Heart left ventricle (tissue), 16 donors: ENCODE results near the gene HSPA6. TPM values are rescaled to one million over a fixed set of nuclear protein-coding genes. Genes with fewer than 3 reads are reported as not detected.
"Not testable (repeated sequence)": the region's sequence is repeated elsewhere in the genome, so short reads cannot be mapped to it uniquely, and the experiment has no call there.

Experiments
- ATAC-seq, 4 donors: fragments of 200-7000 bp; cut with Tn5 transposase; one replicate each; pipeline ENCODE4 v1.9.1; 2020 to 2022; ENCODE audit warnings: moderate library complexity in 4 of 4, mild to moderate bottlenecking in 3 of 4, moderate number of reproducible peaks in 1 of 4
- DNase-seq, 5 donors: peaks; one replicate each; pipeline ENCODE4 v3.0.0-alpha.2; 2020
- H3K27ac ChIP-seq, 12 donors: fragments of 200-600 bp; sonication (generic) in 4 of 12; one replicate each; pipeline versions ENCODE4 v1.5.0 to v1.8.0; 2016 to 2022; ENCODE audit warnings: mild to moderate bottlenecking in 2 of 12
- H3K27me3 ChIP-seq, 9 donors: fragments of 200-600 bp; sonication (generic) in 2 of 9; one replicate each; pipeline versions ENCODE4 v1.5.1 to v1.8.0; 2016 to 2022; ENCODE audit warnings: mild to moderate bottlenecking in 3 of 9
- H3K36me3 ChIP-seq, 9 donors: fragments of 200-600 bp; sonication (generic) in 2 of 9; one replicate each; pipeline versions ENCODE4 v1.5.0 to v1.8.0; 2018 to 2022; ENCODE audit warnings: mild to moderate bottlenecking in 2 of 9
- H3K4me1 ChIP-seq, 12 donors: fragments of 200-600 bp; sonication (generic) in 4 of 12; one replicate each; pipeline versions ENCODE4 v1.5.0 to v1.8.0; 2016 to 2022; ENCODE audit warnings: mild to moderate bottlenecking in 3 of 12
- H3K4me3 ChIP-seq, 12 donors: fragments of 200-600 bp; sonication (generic) in 4 of 12; one replicate each; pipeline versions ENCODE4 v1.5.0 to v1.8.0; 2017 to 2022; ENCODE audit warnings: mild to moderate bottlenecking in 9 of 12, moderate library complexity in 4 of 12
- H3K9me3 ChIP-seq, 12 donors: fragments of 200-600 bp; sonication (generic) in 4 of 12; one replicate each; pipeline versions ENCODE4 v1.5.0 to v1.8.0; 2016 to 2022; ENCODE audit warnings: mild to moderate bottlenecking in 1 of 12
- POLR2A ChIP-seq, 2 donors: fragments of 450-650 bp; IDR thresholded peaks; one replicate each; pipeline ENCODE4 v1.6.1; 2017; ENCODE audit warnings: antibody characterized with exemption in 2 of 2, mild to moderate bottlenecking in 2 of 2, moderate library complexity in 2 of 2
- WGBS, 4 donors: extraction: QIAGEN DNeasy Blood & Tissue Kit in 2 of 4; methylation state at CpG; one replicate each; pipeline versions ENCODE4 v1.1.5 to v1.1.7; 2013 to 2018; 5-methylcytosine and 5-hydroxymethylcytosine counted together
- intact Hi-C, 10 donors: fragments of 100-400 bp; cut with DNase I; formaldehyde crosslinking; loops; one replicate each; pipeline versions ENCODE4 v1.11.1 to v1.14.2; 2022
- polyA plus RNA-seq, 2 donors: library from polyadenylated mRNA; stranded (reverse); fragments of 200-250 nt; gene quantifications; one replicate each; pipeline ENCODE4 v1.2.3, GENCODE V29; 2013
- total RNA-seq, 9 donors: library from RNA; depleted of rRNA in 2 of 9; stranded (reverse); fragments of >200 nt in 2 of 9; fragmentation: NEBNext Ultra II Directional in 3 of 9; extraction: Animal tissue kit (Norgen Biotek cat#: 25700) in 3 of 9; gene quantifications; one replicate each; pipeline versions ENCODE4 v1.1.0 to v1.2.4, GENCODE V29; 2016 to 2023
- TF ChIP-seq, protein P1 (sequence below), 12 donors: fragments of 200-600 bp; sonication (generic) in 4 of 12; IDR thresholded peaks; one replicate each; pipeline versions ENCODE4 v1.5.0 to v1.8.0; 2018 to 2022; ENCODE audit warnings: antibody characterized with exemption in 12 of 12, mild to moderate bottlenecking in 5 of 12
- donor health status: ischemic (EF 13 %, LVEDD 7.1; RV severe dilation, severe dysfunction).
- donor health status: healthy with polysubstance abuse.
- donor health status: DM: no; HTN: yes; CAD: no.
- donor health status: DM: no; HTN: no; CAD: no.
- donor health status: ischemic (EF 25% LVEDD 6.9; RV normal size, moderate dysfunction).
- donor health status: ischemic (EF 25% LVEDD 5.7; RV mildly dilated, moderate dysfunction).
- donor health status: healthy.
- donor health status: DM: yes; HTN: yes; CAD: no.
- donor health status: ischemic (EF 35%, LVEDD 5.7; RV mildly dilated, moderate dysfunction).
- donor health status: nonischemic (EF 11% LVEDD 7.7; RV severe dilation, severe dysfunction).
- donor health status: DM: yes; HTN: yes; CAD: no.
- donor health status: PGD.
- donor health status: ischemic (EF 29% LVEDD 5.4; RV normal size, mild dysfunction).
- donor health status: nonischemic (EF 23%, LVEDD 6.1; RV moderate dilation, normal function).

Gene HSPA6
- total and polyA plus RNA-seq, 11 donors, result 0.27 to 5.9 (median 0.93) TPM

DNA sequence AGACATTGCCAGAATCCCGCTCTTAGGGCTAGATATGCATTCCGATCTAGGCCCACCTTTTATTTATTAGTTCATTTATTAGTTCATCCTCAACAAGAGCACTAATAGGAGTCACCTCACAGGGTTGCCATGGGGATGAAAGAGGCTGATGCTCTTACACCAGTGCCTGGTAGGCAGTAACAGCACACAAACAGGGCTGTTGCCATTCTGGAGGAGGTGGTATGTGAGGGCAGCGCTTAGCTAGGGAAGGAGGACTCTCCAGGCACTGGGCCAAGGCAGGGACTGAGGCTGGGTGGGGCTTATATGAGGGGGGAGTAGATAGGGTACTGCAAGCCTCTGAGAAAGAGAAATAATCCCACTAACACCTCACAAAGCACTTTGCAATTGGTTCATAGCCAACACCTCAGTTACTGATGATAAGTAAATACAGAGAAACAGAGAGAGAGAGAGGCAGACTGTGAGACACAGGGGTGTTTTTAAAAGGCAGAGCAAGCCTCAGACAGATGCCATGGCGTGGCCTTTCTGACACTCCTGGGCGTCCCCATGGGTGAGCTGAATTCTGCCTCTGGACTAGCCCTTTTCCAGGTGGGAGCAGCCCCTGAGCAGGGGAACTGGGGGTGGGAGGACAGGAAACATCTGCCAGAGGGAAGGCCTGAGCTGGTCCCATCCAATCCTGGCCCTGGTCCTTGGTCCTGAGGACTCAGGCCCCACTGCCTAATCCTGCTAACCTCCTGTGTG, 13.2 kb upstream of the HSPA6 start:
- no peak for DNase-seq
- peaks cover 0 to 15% (median 0%) of the 10 kb centered on the region in 9 donors for H3K27me3 ChIP-seq
- ATAC-seq, result no peak

DNA sequence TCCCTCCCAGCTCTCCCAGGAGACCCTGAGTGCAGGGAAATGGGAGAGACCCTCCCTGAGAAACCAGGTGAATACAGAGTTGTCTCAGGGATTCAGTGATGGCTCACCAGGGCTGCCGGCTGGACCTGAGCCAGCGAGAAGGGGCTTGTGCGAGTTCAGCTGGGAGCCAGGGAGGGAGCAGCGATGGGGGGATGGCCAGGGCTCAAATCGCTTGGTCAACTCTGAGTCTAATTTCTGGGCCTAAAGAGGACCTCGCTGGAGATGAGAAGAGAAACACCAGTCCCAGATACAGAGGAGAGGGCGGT, 12.6 kb upstream of the HSPA6 start:
- DNase-seq (no peak), ATAC-seq (no peak)
- 76 to 87% (median 86%) methylated on average over 7 of the region's 7 CpGs for WGBS, 4 donors
- Histone ChIP-seq H3K27ac (no peak overlapping the region), H3K9me3 (no peaks in the 10 kb centered on the region), H3K36me3 (peaks cover 0 to 32% (median 0%) of the 10 kb centered on the region in 9 donors), H3K4me3 (no peak overlapping the region), H3K4me1 (peaks cover 0 to 50% (median 0%) of the 10 kb centered on the region in 12 donors), H3K27me3 (peaks cover 0 to 11% (median 0%) of the 10 kb centered on the region in 9 donors)
- no peak for TF ChIP-seq POLR2A (IDR thresholded peaks at IDR 0.05)
- TF ChIP-seq, protein P1, sequence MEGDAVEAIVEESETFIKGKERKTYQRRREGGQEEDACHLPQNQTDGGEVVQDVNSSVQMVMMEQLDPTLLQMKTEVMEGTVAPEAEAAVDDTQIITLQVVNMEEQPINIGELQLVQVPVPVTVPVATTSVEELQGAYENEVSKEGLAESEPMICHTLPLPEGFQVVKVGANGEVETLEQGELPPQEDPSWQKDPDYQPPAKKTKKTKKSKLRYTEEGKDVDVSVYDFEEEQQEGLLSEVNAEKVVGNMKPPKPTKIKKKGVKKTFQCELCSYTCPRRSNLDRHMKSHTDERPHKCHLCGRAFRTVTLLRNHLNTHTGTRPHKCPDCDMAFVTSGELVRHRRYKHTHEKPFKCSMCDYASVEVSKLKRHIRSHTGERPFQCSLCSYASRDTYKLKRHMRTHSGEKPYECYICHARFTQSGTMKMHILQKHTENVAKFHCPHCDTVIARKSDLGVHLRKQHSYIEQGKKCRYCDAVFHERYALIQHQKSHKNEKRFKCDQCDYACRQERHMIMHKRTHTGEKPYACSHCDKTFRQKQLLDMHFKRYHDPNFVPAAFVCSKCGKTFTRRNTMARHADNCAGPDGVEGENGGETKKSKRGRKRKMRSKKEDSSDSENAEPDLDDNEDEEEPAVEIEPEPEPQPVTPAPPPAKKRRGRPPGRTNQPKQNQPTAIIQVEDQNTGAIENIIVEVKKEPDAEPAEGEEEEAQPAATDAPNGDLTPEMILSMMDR (IDR thresholded peaks at IDR 0.05), result no peak
- intact Hi-C loops, result no loop called here

More for the DNA sequence above, 13.2 kb upstream of the HSPA6 start:
- H3K36me3 ChIP-seq, result peaks cover 0 to 32% (median 0%) of the 10 kb centered on the region in 9 donors
- intact Hi-C loops, result no loop called here
- no peak overlapping the region for H3K4me3 ChIP-seq
- no peaks in the 10 kb centered on the region for H3K9me3 ChIP-seq
- H3K4me1 ChIP-seq, result peaks cover 0 to 50% (median 0%) of the 10 kb centered on the region in 12 donors
- no peak overlapping the region for H3K27ac ChIP-seq
- WGBS, 4 donors, result 63 to 78% (median 71%) methylated on average over 5 of the region's 5 CpGs
- TF ChIP-seq, protein P1 (IDR thresholded peaks at IDR 0.05), result no peak
- TF ChIP-seq POLR2A (IDR thresholded peaks at IDR 0.05), result no peak

DNA sequence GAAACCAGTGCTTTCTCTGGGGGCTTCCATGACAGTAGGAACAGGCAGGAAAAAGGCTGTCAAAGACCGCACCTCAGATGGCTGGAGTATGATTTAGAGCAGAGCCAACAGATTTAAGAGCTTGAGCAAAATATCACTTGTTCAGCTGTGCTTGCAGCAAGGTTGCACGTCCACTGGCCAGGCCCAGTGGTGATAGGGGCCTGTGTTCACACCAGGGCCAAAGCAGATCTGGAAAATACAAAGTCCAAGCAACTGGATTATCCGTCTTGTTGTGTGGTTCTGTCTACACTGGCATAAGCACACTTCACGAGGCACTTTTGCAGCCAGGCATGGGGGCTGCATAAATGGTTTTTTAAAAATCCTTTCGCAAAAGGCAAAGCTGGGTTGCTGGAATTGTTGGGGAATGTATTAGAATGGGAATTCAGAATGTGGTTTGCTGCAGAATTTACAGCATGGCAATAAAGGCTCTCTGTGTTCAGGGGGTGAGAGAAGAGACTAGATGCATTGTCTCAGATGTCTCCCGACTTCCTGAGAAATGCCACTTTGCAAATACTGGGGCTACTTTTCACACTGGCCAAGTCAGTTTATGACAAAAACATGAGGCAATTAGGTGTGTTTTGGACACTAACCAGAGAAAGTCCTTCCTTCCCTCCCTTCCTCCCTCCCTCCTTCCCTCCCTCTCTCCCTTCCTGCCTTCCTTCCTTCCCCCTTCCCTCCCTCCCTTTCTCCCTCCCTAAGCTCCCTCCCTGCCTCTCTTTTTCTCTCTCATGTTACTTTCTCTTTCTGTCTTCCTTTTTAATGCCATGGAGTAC, 11.5 kb upstream of the HSPA6 start:
- H3K27me3 ChIP-seq, H3K9me3 ChIP-seq, H3K4me3 ChIP-seq, DNase-seq, ATAC-seq, intact Hi-C loops: not testable (repeated sequence)
- Histone ChIP-seq H3K36me3 (peaks cover 0 to 36% (median 0%) of the 10 kb centered on the region in 9 donors), H3K27ac (peak overlapping the region in 1 of 12 donors; percentile 74), H3K4me1 (peaks cover 0 to 41% (median 0%) of the 10 kb centered on the region in 12 donors)
- WGBS, 4 donors, result 83 to 92% (median 87%) methylated on average over 5 to 6 of the region's 6 CpGs

DNA sequence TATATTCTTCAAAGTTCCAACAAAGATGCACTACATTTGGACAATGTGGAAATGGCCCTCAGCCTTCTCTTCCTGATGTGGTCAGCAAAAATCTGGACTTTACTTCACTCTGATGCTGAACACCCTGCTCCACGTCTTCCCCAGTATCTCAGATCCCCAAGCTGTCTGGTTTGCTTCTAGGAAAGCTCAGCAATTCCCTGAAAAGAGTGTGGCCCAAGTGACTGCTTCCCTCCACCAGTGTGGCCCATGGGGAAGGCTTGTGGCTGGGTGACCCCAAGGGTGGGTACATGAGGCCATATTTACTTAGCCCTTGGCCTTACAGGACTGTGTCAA, 10.9 kb upstream of the HSPA6 start:
- intact Hi-C loops, H3K9me3 ChIP-seq, H3K4me3 ChIP-seq, DNase-seq, H3K27me3 ChIP-seq: not testable (repeated sequence)
- peaks cover 0 to 36% (median 0%) of the 10 kb centered on the region in 12 donors for H3K4me1 ChIP-seq
- ATAC-seq, result peak in 2 of 4 donors; percentile 10 to 32
- 21 to 48% methylated on average over 1 of the region's 1 CpG; no CpG with 5 or more reads in 2 of the 4 donors for whole genome bisulfite sequencing, 4 donors
- H3K27ac ChIP-seq, result peak overlapping the region in 7 of 12 donors; percentile 4 to 74 (median 43)
- peaks cover 0 to 42% (median 0%) of the 10 kb centered on the region in 9 donors for H3K36me3 ChIP-seq

DNA sequence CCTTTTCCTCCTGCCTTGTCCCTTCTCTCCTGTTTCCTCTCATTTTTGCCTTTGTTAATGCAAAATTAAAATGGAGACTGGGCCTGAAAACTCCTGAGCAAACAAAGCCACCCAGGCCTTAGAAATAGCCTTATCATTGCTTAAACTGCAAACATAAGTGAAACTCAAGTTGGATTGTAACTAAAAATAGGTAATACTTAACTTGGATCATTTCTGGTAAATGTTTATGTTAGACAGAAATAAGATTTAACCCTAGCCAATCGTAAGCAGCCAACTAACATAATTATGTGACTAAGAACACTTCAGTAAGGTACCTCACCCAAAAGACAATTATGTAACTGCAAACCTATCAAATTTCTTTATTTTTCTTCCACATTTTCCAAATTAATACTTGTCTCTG, 10.4 kb upstream of the HSPA6 start:
- H3K27me3 ChIP-seq, ATAC-seq, intact Hi-C loops, DNase-seq, H3K4me3 ChIP-seq, H3K9me3 ChIP-seq: not testable (repeated sequence)
- peak overlapping the region in 7 of 12 donors; percentile 4 to 74 (median 43) for H3K27ac ChIP-seq
- whole genome bisulfite sequencing, 4 donors, result 75 to 90% (median 84%) methylated on average over 1 of the region's 1 CpG
- peaks cover 0 to 31% (median 0%) of the 10 kb centered on the region in 12 donors for H3K4me1 ChIP-seq
- H3K36me3 ChIP-seq, result peaks cover 0 to 42% (median 0%) of the 10 kb centered on the region in 9 donors

DNA sequence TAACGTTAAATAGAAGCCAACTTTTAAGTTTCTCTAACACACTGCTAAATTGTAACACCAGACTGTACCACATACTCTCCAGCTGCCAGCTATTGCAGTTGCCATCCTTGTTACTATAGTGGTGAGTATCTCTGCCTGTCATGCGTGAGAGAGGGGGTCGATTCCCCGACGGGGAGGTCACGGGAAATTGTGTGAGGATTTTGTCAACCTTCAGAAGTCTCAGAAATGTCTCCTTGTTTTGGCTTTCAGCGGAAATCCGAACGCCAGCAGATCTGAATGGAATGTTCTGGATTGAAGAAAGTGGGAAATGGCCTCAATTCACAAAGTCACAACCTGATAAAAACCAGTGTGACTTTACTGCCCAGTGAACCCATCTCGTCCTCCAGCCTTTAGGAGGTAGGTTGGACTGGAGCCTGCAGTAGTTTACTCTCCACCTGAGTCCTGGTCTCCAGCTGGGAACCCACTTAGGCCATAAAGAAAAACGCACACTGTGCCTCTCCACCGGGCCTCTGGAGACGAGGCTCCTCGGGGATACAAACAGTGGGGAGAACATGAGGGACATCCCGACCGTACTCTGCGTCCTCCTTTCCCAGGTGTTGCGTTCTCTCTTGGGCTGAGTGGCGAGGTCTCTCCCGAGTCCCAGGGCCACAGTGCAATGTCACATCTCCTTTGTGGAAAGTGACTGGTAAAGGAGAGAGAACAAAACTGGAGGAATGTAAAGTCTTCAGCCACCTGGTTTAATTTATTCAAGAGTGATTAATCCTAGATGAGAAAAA, 1.1 kb upstream of the HSPA6 start:
- DNase-seq, H3K9me3 ChIP-seq, H3K36me3 ChIP-seq, H3K4me1 ChIP-seq, H3K27me3 ChIP-seq: not testable (repeated sequence)
- intact Hi-C loops, result loop anchor here in 1 of 10 donors (10.0 kb wide), 1 partner anchor 92 kb away; no protein-coding TSS in a partner anchor
- Histone ChIP-seq H3K27ac (peak overlapping the region in 1 of 12 donors; percentile 93), H3K4me3 (peak overlapping the region in 9 of 12 donors; percentile 69 to 89 (median 75))
- ATAC-seq, result peak; percentile 3 to 35 (median 22)
- WGBS, 4 donors, result 72 to 84% (median 79%) methylated on average over 18 to 20 of the region's 20 CpGs

DNA sequence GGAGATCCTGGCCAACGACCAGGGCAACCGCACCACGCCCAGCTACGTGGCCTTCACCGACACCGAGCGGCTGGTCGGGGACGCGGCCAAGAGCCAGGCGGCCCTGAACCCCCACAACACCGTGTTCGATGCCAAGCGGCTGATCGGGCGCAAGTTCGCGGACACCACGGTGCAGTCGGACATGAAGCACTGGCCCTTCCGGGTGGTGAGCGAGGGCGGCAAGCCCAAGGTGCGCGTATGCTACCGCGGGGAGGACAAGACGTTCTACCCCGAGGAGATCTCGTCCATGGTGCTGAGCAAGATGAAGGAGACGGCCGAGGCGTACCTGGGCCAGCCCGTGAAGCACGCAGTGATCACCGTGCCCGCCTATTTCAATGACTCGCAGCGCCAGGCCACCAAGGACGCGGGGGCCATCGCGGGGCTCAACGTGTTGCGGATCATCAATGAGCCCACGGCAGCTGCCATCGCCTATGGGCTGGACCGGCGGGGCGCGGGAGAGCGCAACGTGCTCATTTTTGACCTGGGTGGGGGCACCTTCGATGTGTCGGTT, 477 bp downstream of the HSPA6 start:
- intact Hi-C loops, result loop anchor here in 1 of 10 donors (10.0 kb wide), 1 partner anchor 90 kb away; no protein-coding TSS in a partner anchor
- peak in 3 of 4 donors; percentile 23 to 47 (median 31) for ATAC-seq

More for the DNA sequence above, 477 bp downstream of the HSPA6 start:
- H3K9me3 ChIP-seq, H3K36me3 ChIP-seq, DNase-seq, H3K27me3 ChIP-seq: not testable (repeated sequence)
- Histone ChIP-seq H3K4me3 (peak overlapping the region in 11 of 12 donors; percentile 40 to 89 (median 75)), H3K4me1 (peaks cover 0 to 11% (median 0%) of the 10 kb centered on the region in 12 donors), H3K27ac (peak overlapping the region in 4 of 12 donors; percentile 24 to 84 (median 48))
- 4 to 23% (median 8%) methylated on average over 27 to 43 of the region's 55 CpGs; no CpG with 5 or more reads in 1 of the 4 donors for WGBS, 4 donors
